ENCODE data around the gene CACNA2D2. TPM values are rescaled to one million over a fixed set of nuclear protein-coding genes. Genes with fewer than 3 reads are reported as not detected.

Gene CACNA2D2
- total and polyA plus RNA-seq, 2 of the 13 experiments (the other 11 are each of a cell fraction or from before 2014, with no cell fraction given), result not detected

DNA sequence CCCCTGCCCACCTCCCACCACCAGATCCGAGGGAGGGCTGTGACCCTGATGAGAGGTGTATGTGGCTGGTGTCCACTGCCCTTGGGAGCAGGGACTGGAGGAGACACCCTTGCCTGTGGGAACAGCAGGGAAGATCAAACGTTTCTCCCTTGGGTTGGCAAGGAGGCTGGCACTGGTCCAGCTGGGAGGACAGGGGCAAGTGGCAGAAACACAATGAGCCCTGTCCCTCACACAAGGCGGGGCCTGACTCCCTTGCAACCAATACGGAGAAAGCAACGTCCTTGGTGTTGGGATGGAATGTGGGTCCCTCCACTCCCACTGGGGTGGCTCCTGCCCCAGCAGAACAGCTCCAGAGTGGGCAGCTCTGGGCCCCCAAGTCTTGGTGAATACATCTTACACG is 186.1 kb downstream of the CACNA2D2 start:
- no peak overlapping the region for H2AFZ ChIP-seq (ENCODE audit: low read length)
- ATAC-seq (no peak), FAIRE-seq (no peak), DNase-seq (ENCODE audit: low spot score) (no peak)
- no peaks in the 10 kb centered on the region for H4K20me1 ChIP-seq (ENCODE audit: insufficient read depth, low read length)
- H3K9ac ChIP-seq (ENCODE audit: insufficient read depth, low read depth, low read length), result no peak overlapping the region
- intact Hi-C loops (cut with micrococcal nuclease; ENCODE audit: unreplicated experiment), result no loop called here
- no peak overlapping the region for H3K4me3 ChIP-seq (replicated peaks in 1 of 3; ENCODE audit: insufficient read depth in 1 of 3, low read depth in 2 of 3, low read length in 3 of 3)
- H3K27ac ChIP-seq (ENCODE audit: extremely low read length, insufficient read depth, low read length), result no peak overlapping the region
- H3K4me2 ChIP-seq (ENCODE audit: low read depth, low read length), result no peak overlapping the region
- H3K79me2 ChIP-seq (ENCODE audit: insufficient read depth, low read length), result peaks cover 25% of the 10 kb centered on the region
- H3K27me3 ChIP-seq (ENCODE audit: control insufficient read depth in 1 of 2, insufficient read depth in 2 of 2, low read length in 2 of 2), result no peaks in the 10 kb centered on the region; a peak in 1 of 5 replicates
- ChIA-PET CTCF (ENCODE audit: low intra/inter-chr PET ratio, low total read pairs) (no interaction called here), POLR2A (interaction anchor here (1.3 to 13.0 kb wide), 4 partner anchors 11 to 25 kb away, joined by 3 to 222 read pairs (median 6); partner anchors contain the start of genes HYAL1, HYAL3, IFRD2 and NAA80)
- H3K9me3 ChIP-seq (ENCODE audit: low read length), result no peaks in the 10 kb centered on the region
- TF ChIP-seq SMARCC2 (IDR thresholded peaks at IDR 0.05), result no peak
- TF ChIP-seq, protein P1, sequence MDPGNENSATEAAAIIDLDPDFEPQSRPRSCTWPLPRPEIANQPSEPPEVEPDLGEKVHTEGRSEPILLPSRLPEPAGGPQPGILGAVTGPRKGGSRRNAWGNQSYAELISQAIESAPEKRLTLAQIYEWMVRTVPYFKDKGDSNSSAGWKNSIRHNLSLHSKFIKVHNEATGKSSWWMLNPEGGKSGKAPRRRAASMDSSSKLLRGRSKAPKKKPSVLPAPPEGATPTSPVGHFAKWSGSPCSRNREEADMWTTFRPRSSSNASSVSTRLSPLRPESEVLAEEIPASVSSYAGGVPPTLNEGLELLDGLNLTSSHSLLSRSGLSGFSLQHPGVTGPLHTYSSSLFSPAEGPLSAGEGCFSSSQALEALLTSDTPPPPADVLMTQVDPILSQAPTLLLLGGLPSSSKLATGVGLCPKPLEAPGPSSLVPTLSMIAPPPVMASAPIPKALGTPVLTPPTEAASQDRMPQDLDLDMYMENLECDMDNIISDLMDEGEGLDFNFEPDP (CRISPR knock-in tag; conservative IDR thresholded peaks at IDR 0.05), result 0 out of 2 replicates have a peak, but pooled peaks have one; percentile 23
- peaks cover 16 to 32% of the 10 kb centered on the region in 2 experiments for H3K36me3 ChIP-seq (replicated peaks in 1 of 2; ENCODE audit: control insufficient read depth in 1 of 2, insufficient read depth in 2 of 2, low read length in 2 of 2)
- WGBS (ENCODE audit: low lambda C conversion rate), result 70% methylated on average over 5 of the region's 6 CpGs
- in situ Hi-C loops (cut with HindIII; ENCODE audit: extremely low pct_ligation_motif_present, low pct_unique_long_range_greater_than_20kb), result no loop called here
- no TSS peak for BruUV-seq (replicated peaks)
- H3K4me1 ChIP-seq (ENCODE audit: insufficient read depth, low read length), result peaks cover 50% of the 10 kb centered on the region

DNA sequence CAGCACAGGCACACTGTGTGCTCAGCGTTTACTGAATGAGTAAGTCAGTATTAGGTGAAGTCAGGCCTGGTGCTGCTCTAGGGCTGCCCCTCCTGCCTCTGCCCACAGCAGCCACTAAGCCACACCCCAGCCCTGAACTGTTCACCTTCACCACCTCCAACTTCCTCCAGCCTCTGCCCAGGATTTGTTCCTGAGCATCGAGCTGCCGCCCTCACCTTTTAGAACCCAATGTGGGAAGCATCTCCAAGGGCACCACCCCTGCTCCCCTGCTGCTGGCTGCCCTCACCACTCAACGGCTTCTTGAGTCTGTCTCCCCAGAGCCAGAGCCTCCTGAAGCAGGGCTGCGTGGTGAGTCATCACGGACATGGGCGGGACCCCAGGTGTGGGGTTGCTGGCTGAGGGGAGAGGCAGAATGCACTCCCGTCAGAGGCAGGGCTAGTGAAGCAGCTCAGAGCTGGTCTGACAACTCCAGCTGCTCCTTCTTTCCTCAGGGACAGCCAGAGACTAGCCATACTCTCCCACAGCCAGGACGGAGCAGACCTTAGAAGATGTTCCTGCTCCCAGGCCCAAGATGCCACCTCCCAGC is 186.7 kb downstream of the CACNA2D2 start:
- 91% methylated on average over 7 of the region's 9 CpGs for WGBS (ENCODE audit: low lambda C conversion rate)
- Histone ChIP-seq H3K27me3 (ENCODE audit: control insufficient read depth in 1 of 2, insufficient read depth in 2 of 2, low read length in 2 of 2) (no peaks in the 10 kb centered on the region; a peak in 1 of 5 replicates), H3K27ac (ENCODE audit: extremely low read length, insufficient read depth, low read length) (no peak overlapping the region), H3K4me2 (ENCODE audit: low read depth, low read length) (no peak overlapping the region), H3K9ac (ENCODE audit: insufficient read depth, low read depth, low read length) (no peak overlapping the region), H3K36me3 (replicated peaks in 1 of 2; ENCODE audit: control insufficient read depth in 1 of 2, insufficient read depth in 2 of 2, low read length in 2 of 2) (peaks cover 16 to 32% of the 10 kb centered on the region in 2 experiments), H2AFZ (ENCODE audit: low read length) (no peak overlapping the region), H4K20me1 (ENCODE audit: insufficient read depth, low read length) (no peaks in the 10 kb centered on the region), H3K4me3 (replicated peaks in 1 of 3; ENCODE audit: insufficient read depth in 1 of 3, low read depth in 2 of 3, low read length in 3 of 3) (no peak overlapping the region), H3K4me1 (ENCODE audit: insufficient read depth, low read length) (peaks cover 45% of the 10 kb centered on the region), H3K9me3 (ENCODE audit: low read length) (no peaks in the 10 kb centered on the region), H3K79me2 (ENCODE audit: insufficient read depth, low read length) (peaks cover 25% of the 10 kb centered on the region)
- in situ Hi-C loops (cut with HindIII; ENCODE audit: extremely low pct_ligation_motif_present, low pct_unique_long_range_greater_than_20kb), result no loop called here
- ChIA-PET POLR2A (interaction anchor here (1.3 to 13.0 kb wide), 2 partner anchors 11 to 16 kb away, joined by 3 to 222 read pairs; partner anchors contain the start of genes HYAL1, HYAL3, NAA80 and TUSC2), CTCF (ENCODE audit: low intra/inter-chr PET ratio, low total read pairs) (no interaction called here)
- BruUV-seq (replicated peaks), result no TSS peak
- intact Hi-C loops (cut with micrococcal nuclease; ENCODE audit: unreplicated experiment), result no loop called here
- FAIRE-seq, result no peak
- no peak for DNase-seq (ENCODE audit: low spot score)
- ATAC-seq, result no peak
- TF ChIP-seq ZNF777 (CRISPR knock-in tag; IDR thresholded peaks at IDR 0.05) (no peak), PRPF4 (IDR thresholded peaks at IDR 0.05; ENCODE audit: low read depth, low read length, poor library complexity, severe bottlenecking) (no peak), RARG (CRISPR knock-in tag; IDR thresholded peaks at IDR 0.05; ENCODE audit: low read depth) (no peak), ZNF253 (CRISPR knock-in tag; IDR thresholded peaks at IDR 0.05; ENCODE audit: borderline replicate concordance) (no peak), YEATS2 (CRISPR knock-in tag; IDR thresholded peaks at IDR 0.05; ENCODE audit: borderline replicate concordance) (no peak), CAMTA2 (CRISPR knock-in tag; IDR thresholded peaks at IDR 0.05; ENCODE audit: borderline replicate concordance) (no peak), BHLHE40 (IDR thresholded peaks at IDR 0.05; ENCODE audit: low read length) (no peak), KDM5B (CRISPR knock-in tag; IDR thresholded peaks at IDR 0.05; ENCODE audit: borderline replicate concordance) (0 out of 2 replicates have a peak, but pooled peaks have one; percentile 32)
- TF ChIP-seq, protein P2, sequence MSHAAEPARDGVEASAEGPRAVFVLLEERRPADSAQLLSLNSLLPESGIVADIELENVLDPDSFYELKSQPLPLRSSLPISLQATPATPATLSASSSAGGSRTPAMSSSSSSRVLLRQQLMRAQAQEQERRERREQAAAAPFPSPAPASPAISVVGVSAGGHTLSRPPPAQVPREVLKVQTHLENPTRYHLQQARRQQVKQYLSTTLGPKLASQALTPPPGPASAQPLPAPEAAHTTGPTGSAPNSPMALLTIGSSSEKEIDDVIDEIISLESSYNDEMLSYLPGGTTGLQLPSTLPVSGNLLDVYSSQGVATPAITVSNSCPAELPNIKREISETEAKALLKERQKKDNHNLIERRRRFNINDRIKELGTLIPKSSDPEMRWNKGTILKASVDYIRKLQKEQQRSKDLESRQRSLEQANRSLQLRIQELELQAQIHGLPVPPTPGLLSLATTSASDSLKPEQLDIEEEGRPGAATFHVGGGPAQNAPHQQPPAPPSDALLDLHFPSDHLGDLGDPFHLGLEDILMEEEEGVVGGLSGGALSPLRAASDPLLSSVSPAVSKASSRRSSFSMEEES (CRISPR knock-in tag; IDR thresholded peaks at IDR 0.05), result no peak
- TF ChIP-seq, protein P3, sequence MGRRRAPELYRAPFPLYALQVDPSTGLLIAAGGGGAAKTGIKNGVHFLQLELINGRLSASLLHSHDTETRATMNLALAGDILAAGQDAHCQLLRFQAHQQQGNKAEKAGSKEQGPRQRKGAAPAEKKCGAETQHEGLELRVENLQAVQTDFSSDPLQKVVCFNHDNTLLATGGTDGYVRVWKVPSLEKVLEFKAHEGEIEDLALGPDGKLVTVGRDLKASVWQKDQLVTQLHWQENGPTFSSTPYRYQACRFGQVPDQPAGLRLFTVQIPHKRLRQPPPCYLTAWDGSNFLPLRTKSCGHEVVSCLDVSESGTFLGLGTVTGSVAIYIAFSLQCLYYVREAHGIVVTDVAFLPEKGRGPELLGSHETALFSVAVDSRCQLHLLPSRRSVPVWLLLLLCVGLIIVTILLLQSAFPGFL (CRISPR knock-in tag; IDR thresholded peaks at IDR 0.05), result no peak

Measured in HepG2 (cell line).